Adipose tissue (tissue), 3 donors: Measurements from ENCODE around the gene C1QTNF9. TPM values are rescaled to one million over a fixed set of nuclear protein-coding genes. Genes with fewer than 3 reads are reported as not detected.
"Not testable (repeated sequence)": the region's sequence is repeated elsewhere in the genome, so short reads cannot be mapped to it uniquely, and the experiment has no call there.

Experiments used
- H3K27ac ChIP-seq: one replicate; pipeline ENCODE4 v1.5.1; 2013; ENCODE audit warnings: low read depth, low read length
- WGBS, 3 donors: extraction: QIAGEN DNeasy Blood & Tissue Kit; methylation state at CpG; one replicate each; pipeline ENCODE4 v1.1.7; 2013; 5-methylcytosine and 5-hydroxymethylcytosine counted together
- polyA plus RNA-seq, 3 donors: library from polyadenylated mRNA; stranded (reverse); fragments of 200-250 nt; gene quantifications; one replicate each; pipeline ENCODE4 v1.2.3, GENCODE V29; 2013
- donor health status: healthy with polysubstance abuse.
- donor health status: Bipolar disorder and iron deficiency.
- donor health status: healthy.

The C1QTNF9 gene, protein sequence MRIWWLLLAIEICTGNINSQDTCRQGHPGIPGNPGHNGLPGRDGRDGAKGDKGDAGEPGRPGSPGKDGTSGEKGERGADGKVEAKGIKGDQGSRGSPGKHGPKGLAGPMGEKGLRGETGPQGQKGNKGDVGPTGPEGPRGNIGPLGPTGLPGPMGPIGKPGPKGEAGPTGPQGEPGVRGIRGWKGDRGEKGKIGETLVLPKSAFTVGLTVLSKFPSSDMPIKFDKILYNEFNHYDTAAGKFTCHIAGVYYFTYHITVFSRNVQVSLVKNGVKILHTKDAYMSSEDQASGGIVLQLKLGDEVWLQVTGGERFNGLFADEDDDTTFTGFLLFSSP
- 1 to 10 TPM in 2 of 3 donors, under 1 TPM in 1; 0.22 to 3.3 (median 1.3) TPM for polyA plus RNA-seq

DNA sequence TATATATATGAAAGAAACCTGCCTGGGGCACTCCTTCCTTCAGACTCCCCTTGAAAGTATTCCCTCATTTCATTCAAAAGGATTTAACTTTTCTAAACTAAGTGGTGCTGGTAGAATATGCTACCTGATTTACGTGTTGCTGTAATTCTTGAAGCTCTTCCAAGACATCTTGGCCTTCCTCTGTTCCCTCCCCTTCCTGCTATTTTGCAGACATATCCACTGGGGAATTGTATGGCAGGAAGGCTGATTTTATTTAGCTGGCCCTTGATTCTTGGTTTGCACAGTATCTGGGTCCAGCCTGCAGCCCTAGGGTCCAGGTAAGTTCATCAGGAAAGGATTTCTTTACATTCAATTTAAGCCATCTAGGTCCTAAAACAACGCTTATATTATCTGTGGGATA, at the start of gene C1QTNF9:
Gene C1QTNF9 (plus strand): TSS at position 281 of the 400 bp plus-strand sequence. CDS start 6,424 bp downstream, outside the sequence.
- H3K27ac ChIP-seq: not testable (repeated sequence)

DNA sequence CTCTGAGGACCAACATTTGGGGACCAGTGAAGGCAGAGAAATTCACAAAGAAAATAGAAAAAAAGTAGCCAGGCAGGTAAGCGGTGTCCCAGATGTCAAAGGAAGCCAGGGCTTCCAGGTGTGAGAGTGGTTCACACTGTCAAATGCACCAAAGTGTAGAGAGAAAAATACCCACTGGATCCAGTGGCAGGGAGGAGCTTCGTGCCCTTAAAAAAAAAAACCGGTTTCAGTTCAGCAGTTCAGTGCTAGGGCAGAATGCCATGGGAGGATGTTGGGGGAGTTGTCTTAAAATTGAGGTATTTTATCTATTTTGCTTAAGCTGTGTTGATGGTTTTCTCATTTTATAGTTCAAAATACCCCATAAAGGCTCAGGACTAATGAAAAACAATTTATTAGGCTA, 47.8 kb upstream of the C1QTNF9 start:
- no peak overlapping the region for H3K27ac ChIP-seq
- 42 to 66% (median 59%) methylated on average over 3 of the region's 3 CpGs for WGBS, 3 donors

More for the DNA sequence above, at the start of gene C1QTNF9:
- 48 to 62% (median 61%) methylated on average over 2 of the region's 2 CpGs for WGBS, 3 donors

DNA sequence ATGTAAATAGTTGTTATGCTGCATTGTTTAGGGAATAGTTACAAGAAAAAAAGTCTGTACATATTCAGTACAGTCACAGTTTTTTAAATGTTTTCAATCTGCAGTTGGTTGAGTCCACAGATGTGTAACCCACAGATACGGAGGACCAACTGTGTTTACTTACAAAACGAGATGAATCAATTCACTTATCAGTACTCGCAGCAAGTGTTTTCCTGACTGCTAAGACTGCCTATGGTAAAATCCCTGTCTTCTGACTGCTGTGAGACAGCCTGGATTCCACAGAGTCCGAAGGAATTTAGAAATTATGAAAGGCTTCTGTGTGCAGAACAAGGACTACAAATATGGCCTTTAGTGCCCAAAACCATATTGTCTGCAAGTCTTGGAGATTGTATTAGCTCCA, 45.7 kb upstream of the C1QTNF9 start:
- 18 to 66% (median 56%) methylated on average over 4 of the region's 4 CpGs for WGBS, 3 donors
- no peak overlapping the region for H3K27ac ChIP-seq

DNA sequence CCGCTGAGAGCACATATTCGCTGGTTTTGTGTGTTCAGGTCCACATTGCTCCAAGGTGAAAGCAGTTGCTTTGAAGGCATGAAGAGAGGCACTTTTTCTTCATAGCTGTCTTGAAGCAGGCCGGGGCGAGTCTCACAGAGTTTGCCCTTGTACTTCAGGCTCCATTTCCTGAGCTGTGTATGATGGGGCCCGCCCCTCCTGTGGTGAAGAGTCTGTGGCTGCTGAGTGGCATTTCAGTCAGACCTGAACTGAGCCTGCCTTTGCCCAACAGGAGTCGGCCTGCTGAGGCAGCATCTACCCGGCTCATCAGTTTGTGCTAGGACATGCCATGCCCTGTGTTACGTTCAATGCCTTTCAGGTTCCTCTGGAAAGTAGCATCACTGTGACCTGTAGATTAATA, 44.4 kb upstream of the C1QTNF9 start:
- 68 to 76% (median 69%) methylated on average over 8 of the region's 8 CpGs for WGBS, 3 donors
- H3K27ac ChIP-seq: no peak overlapping the region

DNA sequence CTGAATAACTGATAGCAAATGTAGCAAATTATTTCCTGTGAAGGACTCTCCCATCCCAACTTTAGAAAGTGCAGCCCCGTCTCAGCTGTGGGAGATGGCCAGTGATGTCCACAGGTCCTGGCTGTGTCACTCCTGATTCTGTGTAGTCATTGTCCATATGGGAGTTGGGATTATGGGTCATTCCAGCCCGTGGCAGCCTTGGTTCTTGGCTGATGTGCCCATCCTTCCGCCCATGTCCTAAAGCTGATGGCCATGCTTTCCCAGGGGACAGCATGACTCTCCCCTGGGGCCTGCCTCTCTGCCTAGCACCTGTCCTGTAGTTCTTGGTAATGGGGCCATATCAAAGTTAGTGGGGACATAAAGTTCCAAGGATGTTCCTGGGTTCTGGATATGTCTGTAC, 43.9 kb upstream of the C1QTNF9 start:
- 93 to 99% (median 93%) methylated on average over 3 of the region's 3 CpGs for WGBS, 3 donors

DNA sequence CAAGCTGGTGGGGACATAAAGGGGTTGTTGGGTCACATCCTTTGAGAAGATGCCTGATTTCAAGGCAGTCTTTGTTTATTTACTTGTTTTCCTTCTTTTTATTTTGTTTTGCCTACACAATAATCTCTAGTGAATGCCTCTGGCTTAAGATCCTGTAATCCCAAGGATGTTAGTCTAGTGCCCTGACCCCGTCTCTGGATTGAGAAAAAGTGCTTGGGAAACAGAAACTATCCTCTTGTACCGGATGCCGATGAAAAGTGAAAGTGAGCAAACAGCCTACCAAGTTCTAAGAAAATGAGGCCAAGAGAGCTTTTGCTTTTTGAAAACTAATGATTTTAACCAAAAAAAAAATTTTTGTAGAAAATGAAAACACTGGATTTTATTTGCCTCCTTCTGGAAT, 42.1 kb upstream of the C1QTNF9 start:
- WGBS, 3 donors: 1 to 67% (median 8%) methylated on average over 3 of the region's 3 CpGs
- no peak overlapping the region for H3K27ac ChIP-seq

More for the DNA sequence above, 43.9 kb upstream of the C1QTNF9 start:
- H3K27ac ChIP-seq: no peak overlapping the region

DNA sequence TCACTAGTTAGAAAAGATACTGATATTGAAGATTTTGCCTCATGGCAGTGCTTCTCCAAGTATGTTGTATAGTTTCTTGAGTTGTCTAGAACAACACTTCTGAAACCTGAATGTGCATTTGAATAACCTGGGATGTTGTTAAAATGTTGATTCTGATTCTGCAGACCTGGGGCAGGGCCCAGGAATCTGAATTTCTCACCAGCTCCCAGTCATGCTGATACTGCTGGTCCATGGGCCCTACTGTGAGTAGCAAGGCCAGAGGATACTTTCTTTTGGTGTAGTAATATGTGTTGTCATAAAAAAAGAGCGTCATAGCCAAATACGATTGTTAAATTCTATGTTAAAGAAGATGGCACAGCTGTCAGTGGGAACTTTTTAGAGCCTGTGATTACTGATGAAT, 41.6 kb upstream of the C1QTNF9 start:
- no peak overlapping the region for H3K27ac ChIP-seq
- WGBS, 3 donors: 90 to 97% (median 95%) methylated on average over 2 of the region's 2 CpGs

DNA sequence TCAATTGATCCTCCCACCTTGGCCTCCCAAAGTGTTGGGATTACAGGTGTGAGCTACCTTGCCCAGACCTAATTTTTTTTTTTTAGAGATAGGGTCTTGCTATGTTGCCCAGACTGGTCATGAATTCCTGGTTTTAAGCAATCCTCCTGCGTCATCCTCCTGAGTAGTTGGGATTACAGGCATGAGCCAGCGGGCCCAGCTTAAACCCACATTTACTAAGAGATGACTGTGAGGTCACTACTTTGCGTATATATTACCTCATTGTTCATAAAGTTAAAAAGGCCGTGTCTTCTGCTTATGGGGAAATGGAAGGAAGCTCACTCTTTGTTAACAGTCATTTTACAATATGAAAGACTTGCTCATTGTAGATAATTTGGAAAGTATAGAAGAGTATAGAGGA, 39.6 kb upstream of the C1QTNF9 start:
- 70 to 89% (median 76%) methylated on average over 4 of the region's 4 CpGs for WGBS, 3 donors
- H3K27ac ChIP-seq: no peak overlapping the region

DNA sequence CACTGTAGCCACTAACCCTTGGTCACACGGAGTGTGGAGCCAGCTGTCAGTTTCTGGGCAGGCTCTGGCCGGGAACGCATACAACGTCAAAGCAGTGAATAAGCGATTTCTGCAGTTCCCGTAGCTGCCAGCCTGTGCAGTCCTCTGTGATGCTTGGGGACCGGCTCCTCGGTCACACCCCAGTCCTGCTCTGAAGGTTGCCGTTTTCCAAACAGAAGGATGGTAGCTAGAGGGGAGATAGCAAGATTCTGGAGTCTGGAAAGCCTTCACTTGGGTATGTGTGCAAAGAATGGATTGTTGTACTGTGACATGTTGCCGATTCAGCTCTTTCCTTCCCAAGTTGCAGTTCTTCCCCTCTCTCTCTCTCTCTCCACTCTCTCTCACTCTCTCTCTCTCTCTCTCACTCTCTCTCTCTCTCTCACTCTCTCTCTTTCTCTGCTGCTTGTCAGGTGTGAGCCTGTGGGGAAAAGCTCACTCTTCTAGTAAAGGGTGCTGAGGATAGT, 38.7 kb upstream of the C1QTNF9 start:
- H3K27ac ChIP-seq: peak overlapping the region; percentile 20
- WGBS, 3 donors: 1 to 4% (median 3%) methylated on average over 10 of the region's 10 CpGs

DNA sequence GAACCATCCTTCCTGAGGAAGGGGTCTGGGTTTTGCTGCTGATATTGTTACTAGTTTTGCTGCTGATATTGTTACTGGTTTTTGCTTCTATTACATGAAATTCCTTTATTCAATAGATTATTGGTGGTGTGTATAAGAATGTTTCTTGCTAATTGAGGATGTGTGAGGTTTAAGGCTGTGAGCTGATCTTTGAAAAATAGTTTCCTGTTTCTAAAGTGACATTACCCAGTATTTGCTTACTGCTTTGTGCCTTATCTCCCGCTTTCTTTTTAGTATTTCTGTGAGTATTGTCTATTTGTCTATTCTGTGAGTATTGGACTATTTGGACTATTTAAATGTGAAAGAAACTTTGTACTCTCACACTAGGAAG, 38.2 kb upstream of the C1QTNF9 start:
- WGBS, 3 donors: 15 to 31% (median 27%) methylated on average over 1 of the region's 1 CpG
- peak overlapping the region; percentile 20 for H3K27ac ChIP-seq

DNA sequence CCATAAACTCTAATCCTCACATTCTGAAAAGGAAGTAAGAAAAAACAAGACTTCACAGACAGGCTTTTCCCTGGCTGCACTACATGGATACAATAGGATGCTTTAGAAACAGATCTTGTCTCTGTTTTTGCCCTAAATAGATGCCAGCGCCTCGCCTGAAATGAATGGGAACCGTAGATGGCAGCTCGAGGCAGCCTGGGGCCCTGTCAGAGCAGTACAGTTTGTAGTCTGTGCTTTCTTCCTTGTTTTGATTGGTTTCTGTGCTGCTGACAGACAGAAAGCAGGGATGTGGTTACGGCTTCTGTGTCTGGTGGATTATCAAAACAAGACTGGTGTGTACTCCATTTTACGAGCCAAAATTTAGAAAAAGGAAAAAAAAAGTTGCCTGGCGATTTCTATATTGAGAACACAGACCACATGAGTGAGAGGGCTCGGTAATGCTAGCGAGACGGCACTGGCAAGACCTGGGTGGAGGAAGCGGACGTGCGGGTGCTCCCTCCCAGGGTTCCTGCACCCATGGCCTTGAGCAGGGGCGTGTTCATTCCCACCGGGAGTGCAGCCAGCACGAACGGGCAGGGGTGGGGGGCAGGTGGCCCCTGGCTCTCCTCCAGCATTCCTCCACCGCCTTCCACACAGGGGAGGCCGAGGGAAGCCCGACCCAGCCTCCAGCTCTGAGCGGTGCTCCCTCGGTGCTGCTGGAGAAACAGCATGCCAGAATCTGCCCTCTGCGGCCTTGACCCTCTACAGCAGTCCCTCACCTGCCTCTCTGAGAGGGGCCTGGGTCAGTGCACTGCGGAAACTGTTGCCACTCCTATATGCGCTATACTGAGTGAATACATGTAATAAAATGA, 37.6 kb upstream of the C1QTNF9 start:
- 6 to 12% (median 10%) methylated on average over 25 of the region's 25 CpGs for WGBS, 3 donors
- H3K27ac ChIP-seq: no peak overlapping the region

DNA sequence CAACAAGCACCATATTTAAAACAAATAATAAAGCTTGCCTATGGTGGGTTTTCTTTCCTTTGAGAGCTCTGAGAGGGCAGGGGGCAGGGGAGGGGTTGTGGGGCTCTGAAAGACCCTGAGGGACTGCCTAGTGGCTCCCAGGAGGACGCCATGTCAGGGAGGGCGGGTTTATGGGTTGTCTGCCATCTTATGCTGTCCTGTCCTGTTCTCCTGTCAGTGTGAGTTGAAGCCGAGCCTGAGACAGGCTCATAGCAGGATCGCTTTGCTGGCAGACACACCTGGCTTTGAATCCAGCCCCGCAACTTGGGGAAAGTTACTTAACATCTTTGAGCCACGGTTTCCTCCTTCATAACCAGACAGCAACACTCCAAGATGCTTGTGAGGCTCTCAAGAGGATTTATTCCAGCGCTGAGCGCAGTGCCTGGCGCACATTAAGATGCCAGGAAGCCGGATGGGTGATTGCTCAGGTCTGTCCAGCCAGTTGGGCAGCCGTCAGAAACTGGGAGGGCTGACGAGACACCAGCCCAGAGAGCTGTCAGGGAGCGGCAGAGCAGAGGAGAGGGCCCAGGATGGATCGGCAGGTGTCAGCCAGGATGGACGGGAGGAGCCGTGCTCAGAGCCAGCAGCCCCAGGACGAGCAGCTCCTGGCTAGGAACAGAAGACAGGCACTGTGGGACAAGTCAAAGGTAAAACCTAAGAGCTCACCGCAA, 36.8 kb upstream of the C1QTNF9 start:
- 53 to 64% (median 58%) methylated on average over 18 of the region's 18 CpGs for WGBS, 3 donors
- H3K27ac ChIP-seq: no peak overlapping the region

DNA sequence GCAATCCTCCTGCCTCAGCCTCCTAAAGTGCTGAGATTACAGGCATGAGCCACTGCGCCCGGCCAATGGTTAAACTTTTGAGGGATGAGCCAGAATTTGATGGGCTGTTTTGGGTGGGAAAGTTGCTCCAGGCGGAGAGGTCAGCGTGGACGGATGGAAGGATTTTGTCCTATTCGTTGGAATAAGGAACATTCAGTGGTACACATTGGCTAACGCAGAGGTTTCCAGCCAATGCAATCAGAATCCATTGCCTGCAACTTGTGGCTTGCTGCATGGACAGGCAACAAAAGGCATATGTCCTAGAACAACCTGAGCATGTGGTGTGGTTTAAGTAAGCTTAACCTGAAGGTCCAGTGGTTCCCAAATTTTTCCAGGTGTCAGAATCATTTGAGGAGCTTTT, 35.5 kb upstream of the C1QTNF9 start:
- 94 to 96% (median 95%) methylated on average over 7 of the region's 7 CpGs for WGBS, 3 donors
- no peak overlapping the region for H3K27ac ChIP-seq

DNA sequence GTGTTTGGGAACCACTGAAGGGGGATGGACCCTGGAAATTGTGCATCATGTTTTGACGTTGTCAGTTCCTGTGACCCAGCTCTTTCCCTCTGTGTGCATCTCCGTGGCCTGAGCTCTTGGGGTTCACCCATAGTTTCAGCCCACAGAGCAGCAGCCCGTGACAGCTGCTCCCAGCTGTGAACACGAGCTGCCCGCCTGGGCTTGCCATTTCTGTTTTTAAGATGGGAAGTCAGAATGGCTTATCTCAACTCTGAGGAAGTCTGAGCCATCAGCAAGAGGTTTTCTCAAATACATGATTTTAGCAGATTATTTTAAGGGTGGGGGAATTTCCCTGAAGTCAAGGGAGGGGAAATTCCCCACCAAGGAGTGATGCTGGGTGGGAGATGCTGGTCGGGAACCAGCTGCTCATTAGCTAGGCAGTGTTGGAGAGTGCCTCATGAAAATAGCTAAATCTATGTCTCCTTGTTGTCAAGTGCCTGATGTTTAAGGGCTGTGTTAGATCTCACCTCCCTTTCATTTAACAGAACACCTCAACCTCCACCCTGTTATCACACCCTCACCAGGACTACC, 34.8 kb upstream of the C1QTNF9 start:
- 25 to 74% (median 47%) methylated on average over 6 of the region's 6 CpGs for WGBS, 3 donors
- H3K27ac ChIP-seq: no peak overlapping the region

DNA sequence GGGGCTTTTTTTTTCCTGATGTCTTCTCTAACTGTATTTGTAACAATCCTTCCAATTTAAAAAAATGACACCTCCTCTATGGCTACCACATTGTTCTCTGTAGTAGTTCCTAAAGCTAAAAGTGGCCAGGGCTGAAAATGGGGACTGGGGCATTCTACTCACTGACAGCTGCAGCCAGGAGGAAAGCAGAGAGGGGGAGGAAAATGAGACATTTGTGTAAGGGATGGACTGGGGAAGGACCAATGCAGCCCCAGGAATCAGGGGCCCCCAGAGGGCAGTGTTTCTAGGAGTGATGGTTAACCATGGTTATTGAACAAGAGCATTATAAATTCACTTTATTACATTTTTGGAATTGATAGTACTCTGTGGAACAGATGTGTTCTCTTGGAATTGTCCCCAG, 34.3 kb upstream of the C1QTNF9 start:
- H3K27ac ChIP-seq: no peak overlapping the region

DNA sequence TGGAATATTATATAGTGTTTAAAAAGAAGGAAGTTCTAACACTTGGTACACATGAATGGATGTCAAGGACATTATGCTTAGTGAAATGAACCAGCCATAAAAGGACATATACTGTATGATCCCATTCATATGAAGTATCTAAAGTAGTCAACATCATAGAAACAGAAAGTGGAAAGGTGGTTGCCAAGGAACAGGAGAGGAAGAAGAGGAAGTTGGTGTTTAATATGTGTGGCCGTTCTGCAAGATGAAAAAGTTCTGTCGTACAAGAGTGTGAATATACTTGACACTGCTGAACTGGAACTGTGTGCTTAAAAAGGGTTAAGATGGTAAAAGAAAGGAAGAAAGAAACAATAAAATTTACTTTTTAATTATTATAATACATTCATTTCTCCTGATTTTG, 33.1 kb upstream of the C1QTNF9 start:
- no peak overlapping the region for H3K27ac ChIP-seq
- WGBS, 3 donors: 40 to 71% (median 57%) methylated on average over 2 of the region's 2 CpGs

DNA sequence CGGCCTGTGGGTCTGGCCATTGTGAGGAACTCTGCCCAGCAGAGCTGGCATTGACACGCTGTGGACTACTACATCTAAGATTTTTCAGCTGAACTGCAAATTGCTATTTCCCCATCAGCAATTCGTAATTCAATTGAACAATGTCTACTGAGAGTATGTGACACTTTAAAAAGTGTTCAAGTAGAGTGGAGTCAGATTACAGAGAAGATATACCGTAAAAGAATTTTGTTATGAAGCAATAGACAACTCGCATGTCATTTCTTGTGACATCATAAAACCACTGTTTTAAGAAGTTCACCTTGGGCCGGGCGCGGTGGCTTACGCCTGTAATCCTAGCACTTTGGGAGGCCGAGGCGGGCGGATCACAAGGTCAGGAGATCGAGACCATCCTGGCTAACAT, 32.5 kb upstream of the C1QTNF9 start:
- 75 to 91% (median 78%) methylated on average over 12 to 13 of the region's 13 CpGs for WGBS, 3 donors
- no peak overlapping the region for H3K27ac ChIP-seq

DNA sequence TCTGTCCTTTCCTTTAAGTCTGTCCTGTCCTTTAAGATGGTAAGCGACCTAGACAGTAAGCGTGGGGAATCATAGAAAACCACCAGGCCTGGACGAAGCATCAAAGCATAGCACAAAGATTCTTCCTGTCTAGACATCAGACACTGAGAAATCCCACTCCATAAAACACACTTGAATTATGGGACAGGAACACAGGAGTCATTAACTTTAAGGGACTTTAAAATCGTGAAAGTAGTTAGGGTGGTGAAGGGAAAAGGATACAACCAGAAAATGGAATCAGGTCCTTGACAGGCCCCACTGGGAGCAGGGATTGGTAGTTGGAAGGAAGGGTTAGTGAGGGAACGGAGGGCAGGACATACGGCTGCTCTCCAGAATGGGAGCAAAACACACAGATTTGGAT, 31.6 kb upstream of the C1QTNF9 start:
- 88 to 93% (median 88%) methylated on average over 6 of the region's 6 CpGs for WGBS, 3 donors
- no peak overlapping the region for H3K27ac ChIP-seq
